ENCODE measurements around the gene ATOH8. TPM values are rescaled to one million over a fixed set of nuclear protein-coding genes. Genes with fewer than 3 reads are reported as not detected.
"Not testable (repeated sequence)": the region's sequence is repeated elsewhere in the genome, so short reads cannot be mapped to it uniquely, and the experiment has no call there.

ATOH8 gene
- total and polyA plus RNA-seq, 4 experiments from 2014 or later = not detected

DNA sequence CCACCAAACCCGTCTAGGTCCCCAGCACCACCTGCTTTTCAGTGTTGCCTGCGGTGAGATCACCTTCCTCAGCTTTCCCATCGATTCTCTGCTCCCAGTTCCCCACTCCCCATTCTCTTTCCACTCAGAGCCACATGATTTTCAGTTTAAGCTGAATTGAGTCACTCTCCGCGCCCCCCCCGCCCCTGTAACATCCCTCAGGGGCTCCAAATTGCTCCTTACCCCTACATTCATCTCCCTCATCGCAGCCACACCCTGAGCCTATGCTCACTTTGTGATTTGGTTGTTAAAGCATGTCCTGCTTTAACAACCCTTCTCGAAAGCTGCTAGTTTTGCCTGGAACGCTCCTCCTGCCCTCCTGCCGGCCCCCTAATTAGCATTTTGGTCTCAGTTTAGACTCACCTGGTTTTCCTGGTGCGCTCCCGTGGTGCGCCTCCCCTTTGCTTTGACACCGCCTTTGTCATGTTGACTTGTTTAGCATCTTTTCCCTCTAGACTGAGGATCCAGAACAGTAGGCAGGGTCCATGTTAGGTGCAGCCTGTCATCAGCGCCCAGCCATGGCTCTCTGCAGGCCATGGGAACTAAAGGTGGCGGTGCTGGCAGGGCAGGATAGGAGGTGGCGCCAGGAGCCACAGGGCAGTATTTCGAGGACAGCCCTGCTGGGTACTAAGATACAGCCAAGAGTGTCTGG lies 74.2 kb downstream of the ATOH8 start:
- CTCF ChIA-PET (ENCODE audit: partially characterized antibody) = interaction anchor here (0.6 to 25.4 kb wide), 60 partner anchors 8 to 542 kb away, joined by 3 to 548 read pairs (median 5); partner anchors contain the start of genes POLR1A, PTCD3 and ST3GAL5
- Mint-ChIP-seq H3K9me3 (peaks cover 0 to 2% (median 0%) of the 10 kb centered on the region in 8 donors), H3K36me3 (no peaks in the 10 kb centered on the region), H3K4me1 (peaks cover 9 to 26% (median 19%) of the 10 kb centered on the region in 4 donors), H3K27ac (peak overlapping the region; percentile 13 to 72 (median 57)), H3K4me3 (peak overlapping the region in 4 of 8 donors; percentile 27 to 64 (median 46)), H3K27me3 (peaks cover 3 to 4% of the 10 kb centered on the region in 2 donors)
- intact Hi-C loops (cut with micrococcal nuclease) = loop anchor here (1.0 to 10.0 kb wide), 6 partner anchors 25 to 537 kb away; partner anchors contain the start of gene POLR1A
- POLR2A ChIA-PET (ENCODE audit: partially characterized antibody) = interaction anchor here (0.6 to 8.1 kb wide), 12 partner anchors 21 to 500 kb away, joined by 3 to 104 read pairs (median 5); partner anchors contain the start of genes POLR1A, PTCD3, ST3GAL5 and TGOLN2
- H3K27me3 ChIP-seq (ENCODE audit: insufficient read depth, low read length) = no peaks in the 10 kb centered on the region
- no peak overlapping the region for H3K27ac ChIP-seq (ENCODE audit: low read depth, low read length)
- H3K36me3 ChIP-seq (ENCODE audit: insufficient read depth, low read length) = no peaks in the 10 kb centered on the region
- H3K4me3 ChIP-seq (ENCODE audit: low read length in 2 of 2) = no peak overlapping the region
- no peaks in the 10 kb centered on the region for H3K9me3 ChIP-seq (ENCODE audit: control insufficient read depth in 1 of 2, low read length in 2 of 2)
- no peak for DNase-seq
- peaks cover 16% of the 10 kb centered on the region for H3K4me1 ChIP-seq (ENCODE audit: insufficient read depth, low read length)

- H3K27ac Mint-ChIP-seq = peak overlapping the region in 1 of 7 donors; percentile 39
- intact Hi-C loops (cut with micrococcal nuclease) = loop anchor here (10.0 kb wide), 1 partner anchor 536 kb away; no protein-coding TSS in a partner anchor
- Histone ChIP-seq H3K4me3 (ENCODE audit: low read length in 2 of 2) (no peak overlapping the region), H3K36me3 (ENCODE audit: insufficient read depth, low read length) (no peaks in the 10 kb centered on the region), H3K27me3 (ENCODE audit: insufficient read depth, low read length) (no peaks in the 10 kb centered on the region), H3K9me3 (ENCODE audit: control insufficient read depth in 1 of 2, low read length in 2 of 2) (no peaks in the 10 kb centered on the region), H3K27ac (ENCODE audit: low read depth, low read length) (no peak overlapping the region), H3K4me1 (ENCODE audit: insufficient read depth, low read length) (peaks cover 21% of the 10 kb centered on the region)
- H3K4me3 Mint-ChIP-seq = no peak overlapping the region
- ChIA-PET CTCF (ENCODE audit: partially characterized antibody) (interaction anchor here (1.4 to 25.4 kb wide), 10 partner anchors 9 to 252 kb away, joined by 4 to 548 read pairs (median 26); partner anchors contain the start of gene ST3GAL5), POLR2A (ENCODE audit: partially characterized antibody) (interaction anchor here (1.5 to 8.1 kb wide), 3 partner anchors 23 to 252 kb away, joined by 6 to 104 read pairs (median 20); partner anchors contain the start of gene ST3GAL5)
- H3K4me1 Mint-ChIP-seq = peaks cover 15 to 32% (median 25%) of the 10 kb centered on the region in 4 donors
- H3K9me3 Mint-ChIP-seq = peaks cover 0 to 2% (median 0%) of the 10 kb centered on the region in 8 donors
- no peak for DNase-seq
- peaks cover 3 to 4% of the 10 kb centered on the region in 2 donors for H3K27me3 Mint-ChIP-seq
- H3K36me3 Mint-ChIP-seq = no peaks in the 10 kb centered on the region
Measured at GRCh38 chr2:85828725-85829124, 74.9 kb downstream of the ATOH8 start.

GRCh38 chr2:85829394-85829793 lies 75.6 kb downstream of the ATOH8 start:
- not testable (repeated sequence) for H3K36me3 Mint-ChIP-seq; H3K27me3 Mint-ChIP-seq; DNase-seq; H3K4me3 ChIP-seq (ENCODE audit: low read length in 2 of 2); H3K9me3 Mint-ChIP-seq; H3K27ac ChIP-seq (ENCODE audit: low read depth, low read length); H3K27me3 ChIP-seq (ENCODE audit: insufficient read depth, low read length); H3K36me3 ChIP-seq (ENCODE audit: insufficient read depth, low read length); H3K9me3 ChIP-seq (ENCODE audit: control insufficient read depth in 1 of 2, low read length in 2 of 2); H3K4me3 Mint-ChIP-seq; H3K27ac Mint-ChIP-seq
- POLR2A ChIA-PET (ENCODE audit: partially characterized antibody) = interaction anchor here (1.5 to 8.1 kb wide), 4 partner anchors 23 to 251 kb away, joined by 6 to 104 read pairs (median 18); partner anchors contain the start of gene ST3GAL5
- H3K4me1 ChIP-seq (ENCODE audit: insufficient read depth, low read length) = peaks cover 21% of the 10 kb centered on the region
- H3K4me1 Mint-ChIP-seq = peaks cover 15 to 32% (median 26%) of the 10 kb centered on the region in 4 donors
- intact Hi-C loops (cut with micrococcal nuclease) = loop anchor here (10.0 kb wide), 1 partner anchor 535 kb away; no protein-coding TSS in a partner anchor
- CTCF ChIA-PET (ENCODE audit: partially characterized antibody) = interaction anchor here (1.3 to 25.4 kb wide), 10 partner anchors 9 to 252 kb away, joined by 4 to 548 read pairs (median 26); partner anchors contain the start of gene ST3GAL5

- Mint-ChIP-seq H3K4me3 (no peak overlapping the region), H3K27me3 (peaks cover 3 to 4% of the 10 kb centered on the region in 2 donors), H3K36me3 (peaks cover 0 to 4% of the 10 kb centered on the region in 2 donors), H3K9me3 (peaks cover 0 to 8% (median 0%) of the 10 kb centered on the region in 8 donors), H3K27ac (peak overlapping the region in 2 of 7 donors; percentile 31 to 54), H3K4me1 (peaks cover 15 to 32% (median 26%) of the 10 kb centered on the region in 4 donors)
- no peak overlapping the region for H3K27ac ChIP-seq (ENCODE audit: low read depth, low read length)
- no peaks in the 10 kb centered on the region for H3K27me3 ChIP-seq (ENCODE audit: insufficient read depth, low read length)
- no peak overlapping the region for H3K4me3 ChIP-seq (ENCODE audit: low read length in 2 of 2)
- no peaks in the 10 kb centered on the region for H3K36me3 ChIP-seq (ENCODE audit: insufficient read depth, low read length)
- H3K4me1 ChIP-seq (ENCODE audit: insufficient read depth, low read length) = peaks cover 21% of the 10 kb centered on the region
- ChIA-PET CTCF (ENCODE audit: partially characterized antibody) (interaction anchor here (0.7 to 25.4 kb wide), 13 partner anchors 9 to 344 kb away, joined by 3 to 548 read pairs (median 6); partner anchors contain the start of gene ST3GAL5), POLR2A (ENCODE audit: partially characterized antibody) (interaction anchor here (0.9 to 8.1 kb wide), 7 partner anchors 8 to 276 kb away, joined by 3 to 104 read pairs (median 13); partner anchors contain the start of genes POLR1A, PTCD3 and ST3GAL5)
- intact Hi-C loops (cut with micrococcal nuclease) = no loop called here
- H3K9me3 ChIP-seq (ENCODE audit: control insufficient read depth in 1 of 2, low read length in 2 of 2) = no peaks in the 10 kb centered on the region
- DNase-seq = peak in 2 of 5 donors; percentile 19 to 23
Measured at GRCh38 chr2:85830645-85831044, 76.9 kb downstream of the ATOH8 start.

DNA sequence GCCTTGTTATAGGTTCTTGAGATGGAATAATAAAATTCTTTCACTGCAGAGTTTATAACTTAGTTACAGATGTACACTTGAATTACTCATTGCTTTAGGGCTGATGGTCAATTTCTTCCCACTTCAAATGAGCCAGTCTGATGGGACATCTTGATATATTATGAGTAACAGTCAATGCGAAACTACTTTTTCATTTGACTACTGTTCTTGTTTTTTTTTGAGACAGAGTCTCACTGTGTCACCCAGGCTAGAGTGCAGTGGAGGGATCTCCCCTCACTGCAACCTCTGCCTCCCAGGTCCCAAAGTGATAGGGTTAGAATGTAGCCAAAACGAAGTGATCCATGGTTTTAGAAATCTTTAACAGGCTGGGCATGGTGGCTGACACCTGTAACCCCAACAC lies 77.9 kb downstream of the ATOH8 start:
- Mint-ChIP-seq H3K9me3 (peaks cover 0 to 8% (median 0%) of the 10 kb centered on the region in 8 donors), H3K4me3 (no peak overlapping the region), H3K4me1 (peaks cover 15 to 32% (median 26%) of the 10 kb centered on the region in 4 donors), H3K27me3 (peaks cover 3 to 4% of the 10 kb centered on the region in 2 donors), H3K36me3 (peaks cover 0 to 6% of the 10 kb centered on the region in 2 donors), H3K27ac (peak overlapping the region in 1 of 7 donors; percentile 35)
- H3K27me3 ChIP-seq (ENCODE audit: insufficient read depth, low read length) = no peaks in the 10 kb centered on the region
- no peaks in the 10 kb centered on the region for H3K9me3 ChIP-seq (ENCODE audit: control insufficient read depth in 1 of 2, low read length in 2 of 2)
- DNase-seq = no peak
- H3K4me3 ChIP-seq (ENCODE audit: low read length in 2 of 2) = no peak overlapping the region
- ChIA-PET CTCF (ENCODE audit: partially characterized antibody) (interaction anchor here (1.6 to 25.4 kb wide), 5 partner anchors 13 to 249 kb away, joined by 5 to 548 read pairs (median 150); partner anchors contain the start of gene ST3GAL5), POLR2A (ENCODE audit: partially characterized antibody) (interaction anchor here (0.9 to 8.1 kb wide), 5 partner anchors 7 to 274 kb away, joined by 3 to 104 read pairs (median 5); partner anchors contain the start of genes POLR1A, PTCD3 and ST3GAL5)
- H3K27ac ChIP-seq (ENCODE audit: low read depth, low read length) = no peak overlapping the region
- no peaks in the 10 kb centered on the region for H3K36me3 ChIP-seq (ENCODE audit: insufficient read depth, low read length)
- intact Hi-C loops (cut with micrococcal nuclease) = no loop called here
- peaks cover 21% of the 10 kb centered on the region for H3K4me1 ChIP-seq (ENCODE audit: insufficient read depth, low read length)

DNA sequence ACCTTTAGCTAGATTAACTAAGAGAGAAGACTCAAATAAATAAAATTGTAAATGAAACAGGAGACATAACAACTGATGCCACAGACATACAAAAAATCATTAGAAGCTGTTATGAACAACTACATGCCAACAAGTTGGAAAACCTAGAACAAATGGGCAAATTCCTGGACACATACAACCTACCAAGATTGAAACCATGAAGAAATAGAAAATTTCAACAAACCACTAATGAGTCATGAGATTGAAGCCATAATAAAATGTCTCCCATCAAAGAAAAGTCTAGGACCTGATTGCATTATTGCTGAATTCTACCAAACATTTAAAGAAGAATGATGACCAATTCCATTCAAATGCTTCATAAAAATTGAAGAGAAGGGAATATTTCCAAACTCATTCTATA lies 80.7 kb downstream of the ATOH8 start:
- Mint-ChIP-seq H3K4me3 (no peak overlapping the region), H3K9me3 (peaks cover 0 to 8% (median 0%) of the 10 kb centered on the region in 8 donors), H3K36me3 (peaks cover 13 to 17% of the 10 kb centered on the region in 2 donors), H3K4me1 (peaks cover 13 to 26% (median 18%) of the 10 kb centered on the region in 4 donors), H3K27ac (peak overlapping the region in 1 of 7 donors; percentile 19), H3K27me3 (no peaks in the 10 kb centered on the region)
- Histone ChIP-seq H3K36me3 (ENCODE audit: insufficient read depth, low read length) (no peaks in the 10 kb centered on the region), H3K4me3 (ENCODE audit: low read length in 2 of 2) (no peak overlapping the region), H3K27ac (ENCODE audit: low read depth, low read length) (no peak overlapping the region), H3K9me3 (ENCODE audit: control insufficient read depth in 1 of 2, low read length in 2 of 2) (no peaks in the 10 kb centered on the region), H3K27me3 (ENCODE audit: insufficient read depth, low read length) (no peaks in the 10 kb centered on the region), H3K4me1 (ENCODE audit: insufficient read depth, low read length) (peaks cover 7% of the 10 kb centered on the region)
- intact Hi-C loops (cut with micrococcal nuclease) = no loop called here
- POLR2A ChIA-PET (ENCODE audit: partially characterized antibody) = interaction anchor here (1.4 to 1.9 kb wide), 2 partner anchors 19 to 246 kb away, joined by 3 to 7 read pairs; no protein-coding TSS in a partner anchor
- DNase-seq = no peak
- CTCF ChIA-PET (ENCODE audit: partially characterized antibody) = interaction anchor here (2.4 to 25.4 kb wide), 2 partner anchors 11 to 247 kb away, joined by 5 to 548 read pairs; no protein-coding TSS in a partner anchor
